ENCODE measurements around the gene ZNF865.

GRCh38 chr19:55617426-55617825, 12.0 kb downstream of the ZNF865 start:
- no peak for TF ChIP-seq CTCF (IDR thresholded peaks at IDR 0.05)
- TF ChIP-seq POLR2A (IDR thresholded peaks at IDR 0.05): no peak
